HepG2 (cell line): ENCODE data around the gene IQCE. TPM values are rescaled to one million over a fixed set of nuclear protein-coding genes. Genes with fewer than 3 reads are reported as not detected.

Source experiments
- ATAC-seq: fragments of 200-7000 bp; cut with Tn5 transposase; 3 replicates; pipeline ENCODE4 v1.9.1; 2020; ENCODE audit warnings: mild to moderate bottlenecking, moderate library complexity
- BruUV-seq: library from RNA; stranded (reverse); fragments of 400-500 nt; replicated peaks from 2 replicates; lab custom pipeline; 2021; lab: Mats Ljungman, UMichigan
- CTCF ChIA-PET: fragments of 300-600 bp; formaldehyde crosslinking; extraction: SDS; loops from one replicate; lab custom pipeline; 2021; ENCODE audit warnings: low total read pairs, inconsistent platforms, low intra/inter-chr PET ratio; lab: Yijun Ruan, JAX
- POLR2A ChIA-PET: fragments of 350-600 bp; sonication (Branson Sonifier 250); formaldehyde crosslinking; loops from one replicate; lab custom pipeline; 2020; ENCODE audit warnings: antibody characterized with exemption, inconsistent platforms; lab: Yijun Ruan, JAX
- DNase-seq: peaks from one replicate; pipeline ENCODE4 v3.0.0-alpha.2; 2015; ENCODE audit warnings: low spot score
- FAIRE-seq: peaks from 3 replicates; lab custom pipeline; 2011; peaks lifted over from hg19 to GRCh38; lab: Jason Lieb, UNC
- H2AFZ ChIP-seq: one replicate; pipeline ENCODE4 v1.6.1; 2011; ENCODE audit warnings: low read length, inconsistent platforms
- H3K27ac ChIP-seq: fragments of 300-600 bp; 3 replicates; pipeline ENCODE4 v1.8.0; 2011; ENCODE audit warnings: mixed run types, mild to moderate bottlenecking, mixed read lengths, low read length, inconsistent platforms; ENCODE audit not compliant: insufficient read depth; ENCODE audit errors: extremely low read length
- H3K27me3 ChIP-seq, 2 experiments: fragments of 200-600 bp in 1 of 2; 2 replicates in 1 of 2; 3 replicates in 1 of 2; pipeline versions ENCODE4 v1.6.0 to v1.8.0; 2011; ENCODE audit warnings: low read length in 2 of 2, mild to moderate bottlenecking in 2 of 2, moderate library complexity in 2 of 2, inconsistent platforms in 1 of 2; ENCODE audit not compliant: insufficient read depth in 2 of 2, control insufficient read depth in 1 of 2
- H3K36me3 ChIP-seq, 2 experiments: fragments of 200-600 bp in 1 of 2; replicated peaks in 1 of 2; 2 replicates in 1 of 2; 3 replicates in 1 of 2; pipeline versions ENCODE4 v1.5.1 to v1.8.0; 2011; ENCODE audit warnings: low read length in 2 of 2, inconsistent platforms in 1 of 2; ENCODE audit not compliant: insufficient read depth in 2 of 2, control insufficient read depth in 1 of 2
- H3K4me1 ChIP-seq: 2 replicates; pipeline ENCODE4 v1.5.1; 2012; ENCODE audit warnings: low read length, inconsistent platforms; ENCODE audit not compliant: insufficient read depth
- H3K4me2 ChIP-seq: 2 replicates; pipeline ENCODE4 v1.6.0; 2011; ENCODE audit warnings: low read depth, low read length, inconsistent platforms
- H3K4me3 ChIP-seq, 3 experiments: fragments of 200-600 bp in 1 of 3; sonication (generic), shearing (Covaris generic) in 1 of 3; replicated peaks in 1 of 3; 2 replicates each; pipeline ENCODE4 v1.5.1; 2011 to 2016; ENCODE audit warnings: low read length in 3 of 3, inconsistent platforms in 2 of 3, low read depth in 2 of 3, mild to moderate bottlenecking in 2 of 3, control low read depth in 1 of 3, mixed read lengths in 1 of 3; ENCODE audit not compliant: insufficient read depth in 1 of 3
- H3K79me2 ChIP-seq: one replicate; pipeline ENCODE4 v1.6.1; 2011; ENCODE audit warnings: low read length, inconsistent platforms; ENCODE audit not compliant: insufficient read depth
- H3K9ac ChIP-seq: 2 replicates; pipeline ENCODE4 v1.6.0; 2011; ENCODE audit warnings: mild to moderate bottlenecking, low read depth, low read length, inconsistent platforms; ENCODE audit not compliant: insufficient read depth
- H3K9me3 ChIP-seq: 2 replicates; pipeline ENCODE4 v1.5.1; 2012; ENCODE audit warnings: mild to moderate bottlenecking, low read length
- H4K20me1 ChIP-seq: 2 replicates; pipeline ENCODE4 v1.6.0; 2011; ENCODE audit warnings: inconsistent platforms, mild to moderate bottlenecking, low read length, moderate library complexity; ENCODE audit not compliant: insufficient read depth
- AGO2 ChIP-seq: fragments of 200-400 bp; formaldehyde crosslinking; optimal IDR thresholded peaks from 2 replicates; pipeline ENCODE3; 2017; ENCODE audit warnings: mild to moderate bottlenecking, low read depth, low read length, moderate library complexity
- ESRRA ChIP-seq: sonication (generic); formaldehyde crosslinking; IDR thresholded peaks from 2 replicates; pipeline ENCODE4 v1.5.1; 2020; ENCODE audit warnings: mild to moderate bottlenecking, low read depth, missing genetic modification reagents
- EZH2 ChIP-seq: conservative IDR thresholded peaks from 2 replicates; pipeline ENCODE4 v1.6.1; 2012; ENCODE audit warnings: mild to moderate bottlenecking, low read depth, low read length, moderate library complexity
- FOXA1 ChIP-seq, 2 experiments: fragments of 450-650 bp in 1 of 2; sonication (generic) in 1 of 2; formaldehyde crosslinking in 1 of 2; IDR thresholded peaks; 2 replicates each; pipeline versions ENCODE4 v1.4.0 to v1.6.1; 2016 to 2020; ENCODE audit warnings: missing genetic modification reagents in 1 of 2
- FOXM1 ChIP-seq: sonication (generic); formaldehyde crosslinking; IDR thresholded peaks from 2 replicates; pipeline ENCODE4 v1.5.0; 2020; ENCODE audit warnings: missing genetic modification reagents
- IRF9 ChIP-seq: sonication (generic); formaldehyde crosslinking; IDR thresholded peaks from 2 replicates; pipeline ENCODE4 v1.8.0; 2022; ENCODE audit warnings: missing genetic modification reagents, mild to moderate bottlenecking, borderline replicate concordance
- KAT7 ChIP-seq: IDR thresholded peaks from 2 replicates; pipeline ENCODE4 v1.6.1; 2018; ENCODE audit warnings: borderline replicate concordance, missing compliant biosample characterization
- KLF6 ChIP-seq: IDR thresholded peaks from 2 replicates; pipeline ENCODE4 v1.8.0; 2016; ENCODE audit warnings: missing biosample characterization, missing genetic modification reagents
- NFE2 ChIP-seq: sonication (generic); formaldehyde crosslinking; IDR thresholded peaks from 2 replicates; pipeline ENCODE4 v1.4.0; 2020; ENCODE audit warnings: missing genetic modification reagents
- REXO4 ChIP-seq: sonication (generic); formaldehyde crosslinking; IDR thresholded peaks from 2 replicates; pipeline ENCODE4 v1.8.0; 2022; ENCODE audit warnings: missing genetic modification reagents, mild to moderate bottlenecking, borderline replicate concordance
- RFXAP ChIP-seq: sonication (generic); formaldehyde crosslinking; IDR thresholded peaks from 2 replicates; pipeline ENCODE4 v1.4.0; 2020; ENCODE audit warnings: missing genetic modification reagents, borderline replicate concordance
- SNAPC4 ChIP-seq: sonication (generic); formaldehyde crosslinking; IDR thresholded peaks from 2 replicates; pipeline ENCODE4 v1.4.0; 2020; ENCODE audit warnings: mild to moderate bottlenecking, missing genetic modification reagents
- STAT5B ChIP-seq: sonication (generic); formaldehyde crosslinking; IDR thresholded peaks from 2 replicates; pipeline ENCODE4 v1.4.0; 2020; ENCODE audit warnings: missing genetic modification reagents
- ZFP90 ChIP-seq: sonication (generic); formaldehyde crosslinking; IDR thresholded peaks from 2 replicates; pipeline ENCODE4 v1.8.0; 2022; ENCODE audit warnings: missing genetic modification reagents, mild to moderate bottlenecking, inconsistent platforms, borderline replicate concordance
- ZNF18 ChIP-seq: sonication (generic); formaldehyde crosslinking; IDR thresholded peaks from 2 replicates; pipeline ENCODE4 v1.8.0; 2022; ENCODE audit warnings: mild to moderate bottlenecking, missing genetic modification reagents; ENCODE audit not compliant: insufficient replicate concordance
- ZNF225 ChIP-seq: sonication (generic); formaldehyde crosslinking; IDR thresholded peaks from 2 replicates; pipeline ENCODE4 v1.4.0; 2020; ENCODE audit warnings: mild to moderate bottlenecking, missing genetic modification reagents
- ZNF879 ChIP-seq: sonication (generic); formaldehyde crosslinking; IDR thresholded peaks from 2 replicates; pipeline ENCODE4 v1.8.1; 2023; ENCODE audit warnings: missing genetic modification reagents
- WGBS: methylation state at CpG from one replicate; pipeline ENCODE4 v1.1.6; 2017; ENCODE audit warnings: low lambda C conversion rate; 5-methylcytosine and 5-hydroxymethylcytosine counted together
- in situ Hi-C: cut with HindIII; loops from 2 replicates; pipeline ENCODE4 v1.10.0; 2017; ENCODE audit warnings: low pct_unique_long_range_greater_than_20kb; ENCODE audit not compliant: extremely low pct_ligation_motif_present
- intact Hi-C: fragments of 100-400 bp; cut with micrococcal nuclease; formaldehyde crosslinking; loops from one replicate; pipeline ENCODE4 v1.10.0; 2022; ENCODE audit not compliant: unreplicated experiment
- polyA plus RNA-seq, 8 experiments: library from polyadenylated mRNA; depleted of rRNA in 3 of 8; stranded (reverse) in 7 of 8; unstranded in 1 of 8; fragments of >200 nt; fragmentation: Illumina TruSeq in 4 of 8; extraction: Trizol in 4 of 8; gene quantifications; 2 replicates each; pipeline versions ENCODE4 v1.2.1 to v1.2.3, GENCODE V29; 2011 to 2016; ENCODE audit warnings: low read depth in 4 of 8, missing spikeins in 1 of 8, mixed read lengths in 1 of 8; ENCODE audit not compliant: insufficient read depth in 1 of 8
- total RNA-seq, 5 experiments: library from RNA; depleted of rRNA; stranded (reverse); fragments of >200 nt; fragmentation: Illumina TruSeq; extraction: Trizol; gene quantifications; 2 replicates each; pipeline ENCODE4 v1.2.3, GENCODE V29; 2016; ENCODE audit warnings: low read depth in 1 of 5

The IQCE gene
- total and polyA plus RNA-seq, 2 of the 13 experiments (the other 11 are each of a cell fraction or from before 2014, with no cell fraction given): 1.5 to 2.5 TPM

GRCh38 chr7:2553831-2554581, 4.8 kb upstream of the IQCE start:
- ATAC-seq (peak; percentile 1; the same call in 2 of the 3 replicates), DNase-seq (no peak), FAIRE-seq (no peak)
- ChIA-PET POLR2A (interaction anchor here (1.2 kb wide), 1 partner anchor 69 kb away, joined by 4 read pairs; no protein-coding TSS in a partner anchor), CTCF (no interaction called here)
- Histone ChIP-seq H3K27ac (peak overlapping the region; percentile 100), H3K9me3 (no peaks in the 10 kb centered on the region), H3K4me2 (peak overlapping the region; percentile 91), H3K36me3 (peaks cover 0 to 10% of the 10 kb centered on the region in 2 experiments; a peak in 2 of 5 replicates), H3K4me3 (peak overlapping the region; percentile 72 to 90 (median 86)), H3K79me2 (peaks cover 14% of the 10 kb centered on the region), H2AFZ (no peak overlapping the region), H3K27me3 (no peaks in the 10 kb centered on the region), H3K4me1 (peaks cover 41% of the 10 kb centered on the region), H4K20me1 (no peaks in the 10 kb centered on the region), H3K9ac (peak overlapping the region; percentile 99)
- BruUV-seq: TSS peak; percentile 57
- 70% methylated on average over 13 of the region's 16 CpGs for WGBS
- in situ Hi-C loops (no loop called here), intact Hi-C loops (no loop called here)
- no peak for TF ChIP-seq FOXM1 (CRISPR knock-in tag)
- 0 out of 2 replicates have a peak, but pooled peaks have one; percentile 24 for TF ChIP-seq IRF9
- TF ChIP-seq RFXAP (CRISPR knock-in tag): no peak
- peak; percentile 28 for TF ChIP-seq AGO2
- no peak for TF ChIP-seq REXO4
- TF ChIP-seq ZNF225 (CRISPR knock-in tag): 0 out of 2 replicates have a peak, but pooled peaks have one; percentile 36
- TF ChIP-seq STAT5B (CRISPR knock-in tag): no peak
- TF ChIP-seq KAT7 (CRISPR knock-in tag): no peak
- TF ChIP-seq ZFP90 (CRISPR knock-in tag): no peak
- no peak for TF ChIP-seq EZH2
- TF ChIP-seq ZNF18 (CRISPR knock-in tag): no peak
- TF ChIP-seq KLF6 (CRISPR knock-in tag): no peak
- no peak for TF ChIP-seq NFE2 (CRISPR knock-in tag)
- no peak for TF ChIP-seq ESRRA
- no peak for TF ChIP-seq SNAPC4
- no peak for TF ChIP-seq FOXA1 (IDR thresholded peaks at IDR 0.05)
- TF ChIP-seq FOXA1 (CRISPR knock-in tag; IDR thresholded peaks at IDR 0.05): no peak
- TF ChIP-seq ZNF879 (CRISPR knock-in tag): no peak
